Nephron (organoid): ENCODE results near the gene PTMA.

ENCODE experiments used
- H3K27ac Mint-ChIP-seq, 3 experiments: 2 replicates each; pipeline ENCODE4 v1.8.0; 2020; ENCODE audit warnings: mixed read lengths in 3 of 3, mild to moderate bottlenecking in 2 of 3, moderate library complexity in 1 of 3
- H3K27me3 Mint-ChIP-seq: 2 replicates; pipeline ENCODE4 v1.8.0; 2021; ENCODE audit warnings: low read depth, mild to moderate bottlenecking, moderate library complexity, mixed read lengths
- H3K36me3 Mint-ChIP-seq: 2 replicates; pipeline ENCODE4 v1.8.0; 2020; ENCODE audit warnings: low read depth, mixed read lengths
- H3K4me1 Mint-ChIP-seq: 2 replicates; pipeline ENCODE4 v1.8.0; 2020; ENCODE audit warnings: mixed read lengths
- H3K4me3 Mint-ChIP-seq, 3 experiments: 2 replicates each; pipeline ENCODE4 v1.8.0; 2020; ENCODE audit warnings: mild to moderate bottlenecking in 3 of 3, mixed read lengths in 3 of 3, moderate library complexity in 2 of 3
- H3K9me3 Mint-ChIP-seq: 2 replicates; pipeline ENCODE4 v1.8.0; 2020; ENCODE audit warnings: mixed read lengths
- CTCF ChIP-seq, 3 experiments: fragments of 200-600 bp; sonication (generic); IDR thresholded peaks; one replicate each; pipeline ENCODE4 v1.5.0; 2021; ENCODE audit warnings: antibody characterized with exemption in 3 of 3; ENCODE audit not compliant: unreplicated experiment in 3 of 3

The PTMA gene

GRCh38 chr2:231684314-231685223 lies 23.8 kb upstream of the PTMA start:
- Mint-ChIP-seq H3K36me3 (no peaks in the 10 kb centered on the region), H3K27me3 (peaks cover 8% of the 10 kb centered on the region), H3K4me1 (peaks cover 28% of the 10 kb centered on the region), H3K9me3 (no peaks in the 10 kb centered on the region), H3K27ac (peak overlapping the region; percentile 40 to 57 (median 44)), H3K4me3 (no peak overlapping the region)
- TF ChIP-seq CTCF (IDR thresholded peaks at IDR 0.05; ENCODE audit: unreplicated experiment in 3 of 3): no peak

- H3K27me3 Mint-ChIP-seq: peaks cover 8% of the 10 kb centered on the region
- H3K4me1 Mint-ChIP-seq: peaks cover 28% of the 10 kb centered on the region
- peak in 2 of 3 experiments; percentile 14 to 23 for TF ChIP-seq CTCF (IDR thresholded peaks at IDR 0.05; ENCODE audit: unreplicated experiment in 3 of 3)
- no peaks in the 10 kb centered on the region for H3K9me3 Mint-ChIP-seq
- H3K4me3 Mint-ChIP-seq: no peak overlapping the region
- peak overlapping the region in 2 of 3 experiments; percentile 40 to 57 for H3K27ac Mint-ChIP-seq
- no peaks in the 10 kb centered on the region for H3K36me3 Mint-ChIP-seq
These were observed 22.8 kb upstream of the PTMA start for GRCh38 chr2:231685349-231686191.

DNA sequence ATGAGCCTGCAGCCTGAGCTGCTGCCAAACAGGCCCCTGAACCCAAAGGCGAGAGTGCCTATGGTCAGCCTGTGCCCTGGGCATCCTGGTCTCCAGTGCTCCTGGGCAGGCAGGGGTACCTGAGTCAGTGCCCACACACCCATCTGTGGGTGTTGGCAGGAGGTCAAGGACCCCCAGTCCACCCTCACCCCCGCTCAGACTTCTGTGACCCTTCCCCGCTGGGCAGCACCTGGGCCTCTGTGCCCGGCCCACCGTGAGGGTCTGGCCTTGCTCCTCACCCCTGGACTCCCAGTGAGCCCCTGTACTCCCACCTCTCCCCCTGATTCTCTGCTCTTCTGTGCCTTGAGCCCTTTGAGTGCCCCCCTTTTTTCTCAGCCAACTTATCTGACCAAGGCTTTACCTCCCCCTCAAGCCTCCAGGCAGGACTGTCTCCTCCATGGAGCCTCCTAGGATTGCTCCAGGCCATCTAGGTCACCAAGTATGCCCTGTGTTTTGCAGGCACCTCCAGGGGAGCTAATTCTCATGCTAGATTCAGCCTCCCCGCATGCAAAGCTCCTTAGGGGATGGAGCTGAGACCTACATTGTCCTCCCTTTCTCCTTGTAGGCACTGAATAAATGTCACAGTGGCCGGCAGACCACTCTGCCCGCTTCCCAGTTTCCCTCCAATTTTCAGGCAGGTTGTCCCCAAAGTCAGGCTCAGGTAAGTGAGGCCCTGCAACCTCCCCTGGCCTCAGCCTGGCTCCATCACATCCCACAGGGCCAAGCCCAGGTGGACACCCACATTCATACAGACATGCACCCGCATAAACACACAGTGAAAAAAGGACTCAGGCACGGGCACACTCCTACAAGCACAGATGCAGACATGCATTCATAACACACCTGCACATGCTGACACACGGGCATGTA lies 21.9 kb upstream of the PTMA start:
- Mint-ChIP-seq H3K9me3 (no peaks in the 10 kb centered on the region), H3K36me3 (no peaks in the 10 kb centered on the region), H3K4me3 (peak overlapping the region in 1 of 3 experiments; percentile 9), H3K27ac (peak overlapping the region; percentile 17 to 60 (median 27)), H3K27me3 (peaks cover 8% of the 10 kb centered on the region), H3K4me1 (peaks cover 27% of the 10 kb centered on the region)
- no peak for TF ChIP-seq CTCF (IDR thresholded peaks at IDR 0.05; ENCODE audit: unreplicated experiment in 3 of 3)

GRCh38 chr2:231687133-231687852 lies 21.0 kb upstream of the PTMA start:
- Mint-ChIP-seq H3K4me3 (peak overlapping the region in 2 of 3 experiments; percentile 3 to 9), H3K27ac (peak overlapping the region; percentile 17 to 60 (median 27)), H3K27me3 (peaks cover 7% of the 10 kb centered on the region), H3K36me3 (no peaks in the 10 kb centered on the region), H3K9me3 (no peaks in the 10 kb centered on the region), H3K4me1 (peaks cover 21% of the 10 kb centered on the region)
- peak; percentile 25 to 50 (median 33) for TF ChIP-seq CTCF (IDR thresholded peaks at IDR 0.05; ENCODE audit: unreplicated experiment in 3 of 3)

GRCh38 chr2:231687961-231688360 lies 20.4 kb upstream of the PTMA start:
- no peak for TF ChIP-seq CTCF (IDR thresholded peaks at IDR 0.05; ENCODE audit: unreplicated experiment in 3 of 3)
- Mint-ChIP-seq H3K9me3 (no peaks in the 10 kb centered on the region), H3K27ac (no peak overlapping the region), H3K36me3 (no peaks in the 10 kb centered on the region), H3K4me3 (peak overlapping the region in 1 of 3 experiments; percentile 9), H3K27me3 (peaks cover 4% of the 10 kb centered on the region), H3K4me1 (peaks cover 14% of the 10 kb centered on the region)
